ENCODE measurements around the gene NEK2. TPM values are rescaled to one million over a fixed set of nuclear protein-coding genes. Genes with fewer than 3 reads are reported as not detected.

Gene NEK2
- total RNA-seq, 1 experiment from 2014 or later, result 50.2 TPM

- Histone ChIP-seq H3K9me2 (ENCODE audit: insufficient read depth) (no peaks in the 10 kb centered on the region), H3K4me1 (ENCODE audit: control insufficient read depth in 1 of 2, insufficient read depth in 2 of 2, low read length in 2 of 2) (peaks cover 9 to 33% of the 10 kb centered on the region in 2 experiments; a peak in 3 of 4 replicates), H3K36me3 (ENCODE audit: control insufficient read depth in 1 of 2, insufficient read depth in 2 of 2, low read length in 2 of 2) (no peaks in the 10 kb centered on the region), H3K27ac (ENCODE audit: low read depth, low read length) (no peak overlapping the region), H3K9me3 (ENCODE audit: control insufficient read depth in 1 of 2, insufficient read depth in 1 of 2, low read depth in 1 of 2, low read length in 2 of 2) (no peaks in the 10 kb centered on the region), H3K79me2 (ENCODE audit: insufficient read depth, low read length) (no peaks in the 10 kb centered on the region), H4K20me1 (ENCODE audit: insufficient read depth) (no peaks in the 10 kb centered on the region), H3K4me2 (ENCODE audit: low read length) (no peak overlapping the region), H2AFZ (ENCODE audit: low read depth, low read length, poor library complexity, severe bottlenecking) (no peak overlapping the region), H3K27me3 (ENCODE audit: insufficient read depth, low read length) (no peaks in the 10 kb centered on the region), H3K9ac (ENCODE audit: low read length) (no peak overlapping the region), H3K4me3 (replicated peaks in 1 of 2; ENCODE audit: low read depth in 1 of 2, low read length in 2 of 2) (no peak overlapping the region)
- BruUV-seq (replicated peaks), result no TSS peak
- TF ChIP-seq SP1 (IDR thresholded peaks at IDR 0.05; ENCODE audit: low read depth), result no peak
- ChIA-PET RAD21 (ENCODE audit: low non-redundant PET in 1 of 2, low total read pairs in 2 of 2, uncharacterized antibody in 2 of 2, unreplicated experiment in 2 of 2) (no interaction called here), CTCF (no interaction called here), POLR2A (no interaction called here)
- intact Hi-C loops (cut with micrococcal nuclease), result no loop called here
- ATAC-seq (no peak), DNase-seq (ENCODE audit: low read depth, low spot score) (no peak)
Measured at GRCh38 chr1:211638246-211638645, 37.2 kb downstream of the NEK2 start.

GRCh38 chr1:211637066-211637465 lies 38.4 kb downstream of the NEK2 start:
- H3K27me3 ChIP-seq (ENCODE audit: insufficient read depth, low read length), result no peaks in the 10 kb centered on the region
- POLR2A ChIA-PET, result no interaction called here
- H3K4me2 ChIP-seq (ENCODE audit: low read length), result peak overlapping the region; percentile 57
- peak; percentile 18; the same call in 1 of the 2 replicates for ATAC-seq
- no peaks in the 10 kb centered on the region for H3K36me3 ChIP-seq (ENCODE audit: control insufficient read depth in 1 of 2, insufficient read depth in 2 of 2, low read length in 2 of 2)
- H3K79me2 ChIP-seq (ENCODE audit: insufficient read depth, low read length), result no peaks in the 10 kb centered on the region
- H3K9ac ChIP-seq (ENCODE audit: low read length), result no peak overlapping the region
- no peaks in the 10 kb centered on the region for H3K9me3 ChIP-seq (ENCODE audit: control insufficient read depth in 1 of 2, insufficient read depth in 1 of 2, low read depth in 1 of 2, low read length in 2 of 2)
- no peaks in the 10 kb centered on the region for H3K9me2 ChIP-seq (ENCODE audit: insufficient read depth)
- H4K20me1 ChIP-seq (ENCODE audit: insufficient read depth), result no peaks in the 10 kb centered on the region
- H3K27ac ChIP-seq (ENCODE audit: low read depth, low read length), result no peak overlapping the region
- H3K4me3 ChIP-seq (replicated peaks in 1 of 2; ENCODE audit: low read depth in 1 of 2, low read length in 2 of 2), result 0 out of 4 replicates have a peak overlapping the region, but pooled peaks of 1 of the 2 experiments have one; percentile 12
- intact Hi-C loops (cut with micrococcal nuclease), result no loop called here
- no peak for DNase-seq (ENCODE audit: low read depth, low spot score)
- H2AFZ ChIP-seq (ENCODE audit: low read depth, low read length, poor library complexity, severe bottlenecking), result no peak overlapping the region
- no TSS peak for BruUV-seq (replicated peaks)
- H3K4me1 ChIP-seq (ENCODE audit: control insufficient read depth in 1 of 2, insufficient read depth in 2 of 2, low read length in 2 of 2), result peaks cover 9 to 28% of the 10 kb centered on the region in 2 experiments; a peak in 3 of 4 replicates
- CTCF ChIA-PET, result interaction anchor here (0.7 kb wide), 1 partner anchor 11 kb away, joined by 3 read pairs; no protein-coding TSS in a partner anchor
- RAD21 ChIA-PET (ENCODE audit: low non-redundant PET in 1 of 2, low total read pairs in 2 of 2, uncharacterized antibody in 2 of 2, unreplicated experiment in 2 of 2), result interaction anchor here in 1 of 2 experiments (0.7 kb wide), 1 partner anchor 857 kb away, joined by 5 read pairs; no protein-coding TSS in a partner anchor
- no peak for TF ChIP-seq CTCF (IDR thresholded peaks at IDR 0.05 in 2 of 3, conservative IDR thresholded peaks at IDR 0.05 in 1 of 3; ENCODE audit: borderline replicate concordance in 1 of 3, insufficient read depth in 1 of 3, low read depth in 2 of 3, low read length in 2 of 3)
- TF ChIP-seq POLR2A (IDR thresholded peaks at IDR 0.05; ENCODE audit: borderline replicate concordance, extremely low read depth, insufficient read depth, insufficient read length), result no peak
- no peak for TF ChIP-seq CBX3 (IDR thresholded peaks at IDR 0.05; ENCODE audit: low read depth)
- no peak for TF ChIP-seq MAX (IDR thresholded peaks at IDR 0.05)
- TF ChIP-seq REST (IDR thresholded peaks at IDR 0.05; ENCODE audit: low read depth), result no peak
- TF ChIP-seq EGR1 (IDR thresholded peaks at IDR 0.05; ENCODE audit: low read depth), result no peak
- TF ChIP-seq FOSL1 (IDR thresholded peaks at IDR 0.05; ENCODE audit: low read depth), result no peak
- TF ChIP-seq ZNF274 (IDR thresholded peaks at IDR 0.05; ENCODE audit: low read depth, low read length), result no peak
- no peak for TF ChIP-seq RAD21 (IDR thresholded peaks at IDR 0.05; ENCODE audit: low read depth)
- TF ChIP-seq SRF (IDR thresholded peaks at IDR 0.05; ENCODE audit: low read depth), result no peak
- no peak for TF ChIP-seq ZBTB33 (IDR thresholded peaks at IDR 0.05; ENCODE audit: extremely low read depth, insufficient replicate concordance, low read length)
- TF ChIP-seq CEBPB (IDR thresholded peaks at IDR 0.05; ENCODE audit: low read depth), result no peak
